Pancreas (tissue), 10 donors: ENCODE results near the gene SNRPA1. TPM values are rescaled to one million over a fixed set of nuclear protein-coding genes. Genes with fewer than 3 reads are reported as not detected.

ENCODE experiments used
- ATAC-seq, 4 donors: fragments of 200-7000 bp; cut with Tn5 transposase; one replicate each; pipeline versions ENCODE4 v1.8.0 to v1.9.1; 2020; ENCODE audit warnings: mild to moderate bottlenecking in 4 of 4, moderate library complexity in 4 of 4
- DNase-seq, 6 donors: peaks; one replicate each; pipeline ENCODE4 v3.0.0-alpha.2; 2020
- FAIRE-seq: peaks from 2 replicates; lab custom pipeline; 2012; peaks lifted over from hg19 to GRCh38; lab: Jason Lieb, UNC
- H3K27ac ChIP-seq, 4 donors: fragments of 200-600 bp; sonication (generic); 1 replicate in 3 of 4; 2 replicates in 1 of 4; pipeline versions ENCODE4 v1.5.0 to v1.8.0; 2020
- H3K27me3 ChIP-seq, 4 donors: fragments of 200-600 bp; one replicate each; pipeline ENCODE4 v1.8.0; 2021
- H3K36me3 ChIP-seq, 3 donors: fragments of 200-600 bp; sonication (generic) in 1 of 3; one replicate each; pipeline versions ENCODE4 v1.5.0 to v1.8.0; 2020 to 2021
- H3K4me1 ChIP-seq, 3 donors: fragments of 200-600 bp; one replicate each; pipeline ENCODE4 v1.8.0; 2021
- H3K4me3 ChIP-seq, 4 donors: fragments of 200-600 bp; sonication (generic) in 2 of 4; one replicate each; pipeline versions ENCODE4 v1.5.0 to v1.8.0; 2020 to 2021
- H3K9me3 ChIP-seq, 4 donors: fragments of 200-600 bp; one replicate each; pipeline ENCODE4 v1.8.0; 2021
- WGBS, 2 donors: extraction: QIAGEN DNeasy Blood & Tissue Kit; methylation state at CpG; one replicate each; pipeline ENCODE4 v1.1.7; 2013; 5-methylcytosine and 5-hydroxymethylcytosine counted together
- intact Hi-C, 3 donors: fragments of 100-400 bp; cut with DNase I; formaldehyde crosslinking; loops; one replicate each; pipeline versions ENCODE4 v1.11.1 to v1.14.2; 2022
- polyA plus RNA-seq, 2 donors: library from polyadenylated mRNA; stranded (reverse); fragments of 200-250 nt; gene quantifications; one replicate each; pipeline ENCODE4 v1.2.3, GENCODE V29; 2013
- total RNA-seq, 6 donors: library from RNA; stranded (reverse); fragmentation: NEBNext Ultra II Directional in 4 of 6; extraction: Animal tissue kit (Norgen Biotek cat#: 25700) in 4 of 6; gene quantifications; one replicate each; pipeline versions ENCODE4 v1.2.1 to v1.2.4, GENCODE V29; 2021 to 2023
- TF ChIP-seq, protein P1 (sequence below), 4 donors: fragments of 200-600 bp; sonication (generic) in 3 of 4; IDR thresholded peaks; one replicate each; pipeline versions ENCODE4 v1.5.0 to v1.8.0; 2021; ENCODE audit warnings: antibody characterized with exemption in 4 of 4
- donor health status: healthy with polysubstance abuse.
- donor health status: DM: no; HTN: no; CAD: no; lungs with moderate emphysema.
- donor health status: DM: no; HTN: no; CAD: no.
- donor health status: control.
- donor health status: control.
- donor health status: Bipolar disorder and iron deficiency.
- donor health status: DM: yes; HTN: yes; CAD: no.
- donor health status: DM: no; HTN: no; CAD: no.
- donor health status: DM: no; HTN: no; CAD: no.
- donor health status: DM: yes; HTN: yes; CAD: no.

The SNRPA1 gene
- total and polyA plus RNA-seq, 8 donors, result 16.7 to 37.2 (median 23.9) TPM

DNA sequence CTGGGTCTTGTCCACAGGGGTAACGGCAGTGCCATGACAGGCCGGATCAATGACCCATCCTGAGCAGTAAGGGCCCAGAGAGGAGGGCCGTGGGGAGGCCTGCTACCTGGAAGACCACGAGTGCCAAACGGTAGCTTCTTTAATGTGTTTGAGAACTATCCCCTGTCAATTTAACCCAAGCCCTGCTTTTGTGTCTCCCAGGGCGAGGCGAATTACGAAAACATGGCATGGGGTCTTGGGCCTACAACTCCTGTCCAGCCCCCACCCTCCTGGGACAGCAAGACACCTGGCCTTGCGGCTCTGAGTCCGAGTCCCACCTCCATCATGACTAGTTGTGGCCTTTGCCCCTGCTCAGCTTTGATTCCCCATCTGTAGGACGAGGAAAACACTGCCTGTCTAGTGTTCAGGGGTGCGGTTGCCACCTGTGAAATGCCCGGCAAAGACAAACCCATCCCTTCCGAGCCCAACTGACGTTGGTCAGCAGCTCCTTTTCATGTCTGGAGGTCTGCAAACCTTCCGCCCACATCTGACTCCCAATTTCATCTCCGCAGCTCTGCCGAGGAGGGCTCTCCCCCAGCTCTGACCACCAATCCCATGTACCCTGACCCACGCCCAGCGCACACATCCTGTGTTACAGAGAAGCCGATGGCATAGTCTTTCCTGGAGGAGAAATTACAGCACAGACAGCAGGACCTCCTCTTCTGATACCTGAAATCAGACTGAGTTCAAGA lies 28.9 kb upstream of the SNRPA1 start:
- no peaks in the 10 kb centered on the region for H3K9me3 ChIP-seq
- intact Hi-C loops, result no loop called here
- TF ChIP-seq, protein P1, sequence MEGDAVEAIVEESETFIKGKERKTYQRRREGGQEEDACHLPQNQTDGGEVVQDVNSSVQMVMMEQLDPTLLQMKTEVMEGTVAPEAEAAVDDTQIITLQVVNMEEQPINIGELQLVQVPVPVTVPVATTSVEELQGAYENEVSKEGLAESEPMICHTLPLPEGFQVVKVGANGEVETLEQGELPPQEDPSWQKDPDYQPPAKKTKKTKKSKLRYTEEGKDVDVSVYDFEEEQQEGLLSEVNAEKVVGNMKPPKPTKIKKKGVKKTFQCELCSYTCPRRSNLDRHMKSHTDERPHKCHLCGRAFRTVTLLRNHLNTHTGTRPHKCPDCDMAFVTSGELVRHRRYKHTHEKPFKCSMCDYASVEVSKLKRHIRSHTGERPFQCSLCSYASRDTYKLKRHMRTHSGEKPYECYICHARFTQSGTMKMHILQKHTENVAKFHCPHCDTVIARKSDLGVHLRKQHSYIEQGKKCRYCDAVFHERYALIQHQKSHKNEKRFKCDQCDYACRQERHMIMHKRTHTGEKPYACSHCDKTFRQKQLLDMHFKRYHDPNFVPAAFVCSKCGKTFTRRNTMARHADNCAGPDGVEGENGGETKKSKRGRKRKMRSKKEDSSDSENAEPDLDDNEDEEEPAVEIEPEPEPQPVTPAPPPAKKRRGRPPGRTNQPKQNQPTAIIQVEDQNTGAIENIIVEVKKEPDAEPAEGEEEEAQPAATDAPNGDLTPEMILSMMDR (IDR thresholded peaks at IDR 0.05), result no peak
- no peak for DNase-seq
- no peak overlapping the region for H3K27ac ChIP-seq
- no peak for ATAC-seq
- FAIRE-seq, result no peak
- WGBS, 2 donors, result 89 to 94% methylated on average over 21 of the region's 21 CpGs
- H3K4me1 ChIP-seq, result no peaks in the 10 kb centered on the region
- no peaks in the 10 kb centered on the region for H3K36me3 ChIP-seq
- no peak overlapping the region for H3K4me3 ChIP-seq
- H3K27me3 ChIP-seq, result no peaks in the 10 kb centered on the region

DNA sequence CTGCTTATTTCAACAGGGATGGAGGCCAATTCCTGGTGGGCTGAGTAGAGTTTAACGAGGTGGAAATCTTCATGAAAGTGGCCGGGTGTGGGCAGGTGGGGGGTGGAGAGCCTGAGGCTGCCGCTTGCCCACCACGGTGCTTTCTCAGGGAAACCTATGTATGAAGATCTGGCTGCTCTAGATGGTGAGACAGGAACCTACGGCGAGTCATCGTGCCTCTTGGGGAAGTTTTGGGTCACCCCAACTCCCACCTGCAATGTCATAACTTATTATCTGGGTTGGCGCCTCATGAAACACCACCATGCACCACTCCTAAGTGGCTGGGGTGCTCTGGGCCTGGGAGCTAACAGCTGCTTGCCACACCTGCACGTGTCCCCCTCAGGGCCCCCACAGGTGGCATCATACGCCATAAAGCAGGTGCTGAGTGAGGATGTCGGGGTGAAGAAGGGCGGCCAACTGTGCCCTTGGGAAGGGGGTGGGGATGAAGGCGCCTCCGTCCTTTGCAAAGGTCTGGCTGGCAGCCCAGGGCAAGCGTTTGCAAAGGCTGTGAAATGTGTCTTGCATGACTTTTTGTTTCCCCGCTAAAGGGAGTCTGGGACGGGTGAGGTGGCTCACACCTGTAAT lies 27.9 kb upstream of the SNRPA1 start:
- intact Hi-C loops, result no loop called here
- H3K9me3 ChIP-seq, result no peaks in the 10 kb centered on the region
- no peaks in the 10 kb centered on the region for H3K36me3 ChIP-seq
- TF ChIP-seq, protein P1 (IDR thresholded peaks at IDR 0.05), result no peak
- no peak overlapping the region for H3K4me3 ChIP-seq
- no peak for DNase-seq
- no peaks in the 10 kb centered on the region for H3K4me1 ChIP-seq
- H3K27me3 ChIP-seq, result no peaks in the 10 kb centered on the region
- H3K27ac ChIP-seq, result no peak overlapping the region
- no peak for ATAC-seq
- 87 to 94% methylated on average over 17 of the region's 17 CpGs for WGBS, 2 donors
- no peak for FAIRE-seq

GRCh38 chr15:101322016-101322695 lies 27.1 kb upstream of the SNRPA1 start:
- intact Hi-C loops, result no loop called here
- DNase-seq, result no peak
- 88 to 91% methylated on average over 21 of the region's 21 CpGs for WGBS, 2 donors

DNA sequence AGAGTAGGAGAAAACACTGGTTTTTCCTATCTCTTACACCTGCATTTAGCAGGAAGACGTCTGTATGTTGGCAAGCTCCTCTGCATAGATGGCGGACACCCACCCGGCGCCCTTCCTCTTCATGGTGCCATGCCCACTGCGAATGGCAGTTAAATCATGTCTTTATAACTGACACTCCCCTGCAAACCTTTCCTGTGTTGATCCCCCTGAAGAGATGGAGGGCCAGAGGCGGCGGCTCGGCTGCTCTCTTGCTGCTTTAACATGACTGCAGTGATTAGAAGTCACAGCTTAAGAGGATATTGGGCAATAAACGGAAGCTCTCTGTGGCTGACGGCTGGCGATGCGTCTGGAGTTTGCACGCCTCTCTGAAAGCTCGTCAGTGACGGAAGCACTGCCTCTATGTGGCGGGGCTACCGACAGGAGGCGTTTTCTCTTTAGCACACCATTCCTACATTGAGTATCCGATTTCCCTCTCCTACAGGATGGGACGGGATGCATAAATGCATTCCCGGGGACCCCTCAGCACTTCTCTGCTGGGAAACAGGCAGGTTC lies 25.5 kb upstream of the SNRPA1 start:
- Histone ChIP-seq H3K4me3 (no peak overlapping the region), H3K27me3 (no peaks in the 10 kb centered on the region), H3K27ac (no peak overlapping the region), H3K9me3 (no peaks in the 10 kb centered on the region), H3K4me1 (no peaks in the 10 kb centered on the region), H3K36me3 (no peaks in the 10 kb centered on the region)
- no peak for DNase-seq
- no peak for FAIRE-seq
- intact Hi-C loops, result no loop called here
- ATAC-seq, result peak in 3 of 4 donors; percentile 47 to 74 (median 73)
- TF ChIP-seq, protein P1 (IDR thresholded peaks at IDR 0.05), result no peak
- 79% methylated on average over 21 of the region's 21 CpGs for WGBS, 2 donors

More at GRCh38 chr15:101322016-101322695, 27.1 kb upstream of the SNRPA1 start:
- no peaks in the 10 kb centered on the region for H3K9me3 ChIP-seq
- ATAC-seq, result no peak
- no peaks in the 10 kb centered on the region for H3K4me1 ChIP-seq
- no peaks in the 10 kb centered on the region for H3K36me3 ChIP-seq
- no peaks in the 10 kb centered on the region for H3K27me3 ChIP-seq
- FAIRE-seq, result no peak
- TF ChIP-seq, protein P1 (IDR thresholded peaks at IDR 0.05), result no peak
- no peak overlapping the region for H3K4me3 ChIP-seq
- H3K27ac ChIP-seq, result no peak overlapping the region
